Choroid plexus epithelial cell (primary cell): ENCODE data around the gene PSMC3IP.

Source experiments
- DNase-seq: peaks from one replicate; pipeline ENCODE4 v3.0.0-alpha.2; 2010; ENCODE audit warnings: low read depth
- H3K4me3 ChIP-seq: 2 replicates; pipeline ENCODE4 v1.5.1; 2011; ENCODE audit warnings: low read depth, mild to moderate bottlenecking, control low read depth, low read length, moderate library complexity
- CTCF ChIP-seq: conservative IDR thresholded peaks from 2 replicates; pipeline ENCODE4 v1.5.1; 2011; ENCODE audit warnings: low read depth, mild to moderate bottlenecking, control low read depth, inconsistent platforms, low read length, moderate library complexity

The PSMC3IP gene

GRCh38 chr17:42571435-42572225, 5.9 kb downstream of the PSMC3IP start:
- DNase-seq = no peak
- TF ChIP-seq CTCF = no peak
- no peak overlapping the region for H3K4me3 ChIP-seq

GRCh38 chr17:42568341-42569111, 9.0 kb downstream of the PSMC3IP start:
- TF ChIP-seq CTCF = no peak
- DNase-seq = no peak
- no peak overlapping the region for H3K4me3 ChIP-seq

DNA sequence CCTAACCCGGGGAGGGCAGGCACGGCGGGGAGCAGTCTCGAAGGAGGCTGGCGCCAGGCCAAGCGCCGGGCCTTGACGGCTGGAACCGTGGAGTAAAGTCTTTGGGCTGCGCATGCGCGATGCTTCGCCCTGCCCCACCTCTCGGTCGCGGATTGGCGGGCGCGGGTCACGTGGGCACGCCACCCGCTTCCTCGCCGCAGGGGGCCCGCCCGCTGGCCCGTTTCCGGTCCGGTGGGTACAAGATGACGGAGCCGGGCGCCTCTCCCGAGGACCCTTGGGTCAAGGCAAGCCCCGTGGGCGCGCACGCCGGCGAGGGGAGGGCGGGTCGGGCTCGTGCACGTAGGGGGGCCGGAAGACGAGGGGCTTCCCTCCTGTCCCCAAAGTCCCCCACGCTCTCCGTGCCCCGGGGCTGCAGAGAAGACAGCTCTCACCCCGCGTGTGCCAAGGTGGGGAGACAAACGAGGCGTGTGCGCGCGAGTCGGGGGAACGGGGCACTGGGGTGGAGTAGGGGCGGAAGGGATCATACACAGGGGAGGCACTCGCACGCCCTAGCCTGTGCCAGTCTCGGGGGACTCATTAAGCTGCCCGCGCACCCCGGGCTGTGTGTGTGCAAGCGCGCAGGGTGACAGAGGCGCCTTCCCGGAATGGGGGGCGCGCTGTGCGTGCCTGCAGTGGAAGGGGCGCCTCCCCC, 10.5 kb downstream of the PSMC3IP start, which contains the start of gene MLX:
TSS of gene MLX (plus strand) at position 218 of the 691 bp plus-strand sequence. CDS start at position 243, 25 bp downstream.
- peak within 1 kb of the TSS; percentile 74 for H3K4me3 ChIP-seq
- TF ChIP-seq CTCF = no peak
- peak; percentile 92 for DNase-seq

DNA sequence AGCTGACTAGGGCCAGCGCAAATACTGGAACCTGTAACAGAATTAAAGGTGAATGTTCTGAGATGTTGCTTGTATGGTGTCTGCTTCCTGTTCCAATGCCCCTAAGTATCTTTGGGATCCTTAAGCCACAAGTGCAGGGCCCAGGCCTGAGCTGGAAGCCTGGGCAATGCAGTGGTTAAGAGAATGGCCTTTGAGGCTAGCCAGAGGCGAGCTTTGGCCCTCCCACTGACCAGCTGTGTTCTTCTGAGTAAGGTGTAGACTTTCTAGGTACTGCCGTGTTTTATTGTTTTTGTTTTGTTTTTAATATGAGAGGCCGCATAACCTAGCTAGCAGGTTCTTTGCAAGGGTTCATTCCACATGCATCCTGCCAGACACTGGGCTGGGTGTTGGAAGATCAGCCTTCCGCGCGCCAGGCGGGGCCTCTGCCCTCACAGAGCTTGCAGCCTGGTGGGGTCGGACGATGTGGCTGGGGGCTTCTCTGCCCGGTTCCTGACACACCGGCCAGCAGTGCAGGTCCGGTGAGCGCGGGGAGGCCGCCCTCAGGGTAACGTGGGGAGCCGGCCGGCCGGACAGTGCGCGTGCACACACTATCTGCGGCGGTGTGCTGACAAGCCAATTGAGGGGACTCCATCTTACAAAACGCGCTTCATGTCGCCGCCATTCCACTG, 11.2 kb downstream of the PSMC3IP start:
- no peak for DNase-seq
- no peak for TF ChIP-seq CTCF
- H3K4me3 ChIP-seq = peak overlapping the region; percentile 74

DNA sequence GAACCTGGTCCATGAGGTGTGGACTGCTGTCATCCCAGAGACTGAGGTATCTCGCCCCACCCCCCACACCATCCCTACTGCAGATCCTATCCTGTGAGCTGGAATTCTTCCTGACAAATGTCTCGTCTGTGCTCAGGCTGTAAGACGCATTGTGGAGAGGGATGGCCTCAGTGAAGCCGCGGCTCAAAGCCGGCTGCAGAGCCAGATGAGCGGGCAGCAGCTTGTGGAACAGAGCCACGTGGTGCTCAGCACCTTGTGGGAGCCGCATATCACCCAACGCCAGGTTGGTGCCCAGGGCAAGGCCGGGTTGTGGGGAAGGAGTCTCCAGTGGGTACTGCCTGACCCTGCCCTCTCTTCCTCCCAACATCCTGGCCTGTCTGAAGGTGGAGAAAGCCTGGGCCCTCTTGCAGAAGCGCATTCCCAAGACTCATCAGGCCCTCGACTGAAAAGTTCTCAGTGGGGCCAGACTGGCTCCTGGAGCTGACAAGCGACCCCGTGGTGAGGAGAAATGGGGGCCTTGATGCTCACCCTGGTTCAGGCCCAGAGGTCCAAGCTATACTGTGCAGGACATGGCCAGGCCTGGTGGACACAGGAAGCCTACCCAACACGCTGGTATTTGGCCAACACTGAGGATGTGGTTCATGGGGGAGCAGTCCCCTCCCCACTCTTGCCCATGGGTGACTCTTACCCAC, 11.9 kb downstream of the PSMC3IP start:
- no peak overlapping the region for H3K4me3 ChIP-seq
- no peak for DNase-seq
- no peak for TF ChIP-seq CTCF
